NCI-H2029 treated with DMSO at 0.1 percent for 48 hours (cell line): Measurements from ENCODE around the gene TREH.
"Not testable (repeated sequence)": the region's sequence is repeated elsewhere in the genome, so short reads cannot be mapped to it uniquely, and the experiment has no call there.

Experiments used
- DNase-seq: peaks from one replicate; lab custom pipeline; 2025; lab: John Stamatoyannopoulos, UW

Gene TREH, protein sequence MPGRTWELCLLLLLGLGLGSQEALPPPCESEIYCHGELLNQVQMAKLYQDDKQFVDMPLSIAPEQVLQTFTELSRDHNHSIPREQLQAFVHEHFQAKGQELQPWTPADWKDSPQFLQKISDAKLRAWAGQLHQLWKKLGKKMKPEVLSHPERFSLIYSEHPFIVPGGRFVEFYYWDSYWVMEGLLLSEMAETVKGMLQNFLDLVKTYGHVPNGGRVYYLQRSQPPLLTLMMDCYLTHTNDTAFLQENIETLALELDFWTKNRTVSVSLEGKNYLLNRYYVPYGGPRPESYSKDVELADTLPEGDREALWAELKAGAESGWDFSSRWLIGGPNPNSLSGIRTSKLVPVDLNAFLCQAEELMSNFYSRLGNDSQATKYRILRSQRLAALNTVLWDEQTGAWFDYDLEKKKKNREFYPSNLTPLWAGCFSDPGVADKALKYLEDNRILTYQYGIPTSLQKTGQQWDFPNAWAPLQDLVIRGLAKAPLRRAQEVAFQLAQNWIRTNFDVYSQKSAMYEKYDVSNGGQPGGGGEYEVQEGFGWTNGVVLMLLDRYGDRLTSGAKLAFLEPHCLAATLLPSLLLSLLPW

DNA sequence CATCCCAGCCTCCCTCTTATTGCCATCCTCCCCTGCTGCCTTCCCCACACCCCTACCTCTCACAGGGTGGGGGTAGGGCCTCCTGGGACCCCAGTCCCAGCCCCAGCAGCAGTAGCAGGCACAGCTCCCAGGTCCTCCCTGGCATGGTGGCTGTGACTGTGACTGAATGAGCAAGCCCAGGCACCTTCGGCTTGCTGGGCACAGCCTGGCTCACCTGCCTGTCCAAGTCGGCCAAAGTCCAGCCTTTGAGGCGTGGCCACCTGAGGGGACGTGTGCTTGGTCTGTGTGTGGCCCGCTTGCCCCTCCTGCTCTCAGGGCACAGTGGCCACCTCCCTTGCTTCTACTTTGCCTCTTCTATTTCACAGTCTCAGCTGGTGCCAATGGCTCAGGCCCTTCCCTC is at the start of gene TREH:
TREH (minus strand) TSS at position 168 of the 400 bp plus-strand sequence; CDS start at position 145, 23 bp downstream.
- DNase-seq = no peak

DNA sequence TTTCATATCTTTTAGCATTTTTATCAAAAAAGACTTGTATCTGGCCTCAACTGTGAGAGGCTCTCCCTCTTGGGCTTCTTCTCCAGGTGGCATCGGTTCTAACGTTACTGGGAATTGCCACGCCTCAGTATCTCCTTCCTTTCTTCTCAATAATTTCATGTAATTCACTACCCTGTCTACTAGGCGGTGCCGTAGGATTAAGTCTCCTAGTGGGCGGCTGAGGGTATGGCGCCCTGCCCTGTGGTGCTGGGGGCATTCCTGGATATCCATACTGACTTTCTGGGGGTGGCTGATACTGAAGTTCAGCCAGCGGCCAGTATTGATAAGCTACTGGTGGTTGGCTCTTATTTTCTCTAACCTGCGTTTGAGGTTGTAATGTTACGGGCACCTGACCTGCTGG is 48.7 kb upstream of the TREH start:
- DNase-seq = not testable (repeated sequence)

DNA sequence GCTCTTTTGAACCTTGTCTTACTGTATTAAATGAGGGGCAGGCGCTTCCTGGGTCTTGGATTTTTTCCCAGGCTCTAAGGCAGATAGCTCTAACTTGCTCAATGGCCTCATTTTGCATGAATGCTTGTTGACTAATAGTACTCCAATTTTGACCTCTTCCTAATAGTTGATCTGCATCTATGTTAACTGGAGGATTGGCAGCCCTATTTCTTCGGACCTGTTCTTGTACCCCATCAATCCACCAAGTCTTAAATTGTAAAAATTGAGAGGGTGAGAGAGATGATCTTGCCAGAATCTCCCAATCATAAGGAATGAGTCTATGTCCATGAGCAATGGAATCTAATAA is 48.2 kb upstream of the TREH start:
- DNase-seq = not testable (repeated sequence)

DNA sequence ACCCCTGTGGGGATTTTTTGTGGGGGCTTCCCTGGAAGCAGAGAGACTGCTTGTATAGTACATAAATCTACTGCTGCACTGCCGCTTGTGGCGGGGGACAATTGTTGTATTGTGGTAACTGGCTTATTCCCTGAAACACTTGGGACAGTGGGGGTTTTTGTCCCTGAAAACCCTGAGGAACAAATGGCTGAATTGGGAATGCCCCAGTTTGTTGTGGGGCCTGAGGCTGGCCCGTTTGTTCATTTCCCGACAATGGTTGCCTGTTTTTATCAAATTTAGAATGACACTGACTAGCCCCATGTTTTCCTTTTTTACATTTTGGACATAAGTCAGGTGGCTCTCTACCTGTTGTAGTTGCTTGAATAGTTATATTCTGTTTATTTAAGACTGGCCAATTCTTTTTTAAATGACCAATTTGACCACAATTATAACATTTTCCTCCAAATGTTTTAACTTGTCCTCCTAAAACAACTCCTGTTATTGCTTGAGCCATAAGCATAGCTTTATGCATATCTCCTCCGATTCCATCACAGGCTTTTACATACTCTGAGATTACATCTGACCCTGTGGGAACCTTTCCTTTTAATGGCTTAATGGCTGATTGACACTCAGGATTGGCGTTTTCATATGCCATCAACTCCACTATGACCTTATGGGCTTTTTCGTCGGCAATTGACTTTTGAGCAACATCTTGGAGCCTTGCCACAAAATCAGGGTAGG is 47.7 kb upstream of the TREH start:
- not testable (repeated sequence) for DNase-seq

DNA sequence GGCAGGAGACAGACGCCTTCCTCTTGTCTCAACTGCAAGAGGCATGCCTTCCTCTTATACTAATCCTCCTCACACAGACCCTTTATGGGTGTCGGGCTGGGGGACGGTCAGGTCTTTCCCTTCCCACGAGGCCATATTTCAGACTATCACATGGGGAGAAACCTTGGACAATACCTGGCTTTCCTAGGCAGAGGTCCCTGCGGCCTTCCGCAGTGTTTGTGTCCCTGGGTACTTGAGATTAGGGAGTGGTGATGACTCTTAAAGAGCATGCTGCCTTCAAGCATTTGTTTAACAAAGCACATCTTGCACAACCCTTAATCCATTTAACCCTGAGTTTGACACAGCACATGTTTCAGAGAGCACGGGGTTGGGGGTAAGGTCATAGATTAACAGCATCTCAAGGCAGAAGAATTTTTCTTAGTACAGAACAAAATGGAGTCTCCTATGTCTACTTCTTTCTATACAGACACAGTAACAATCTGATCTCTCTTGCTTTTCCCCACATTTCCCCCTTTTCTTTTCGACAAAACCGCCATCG is 42.1 kb upstream of the TREH start:
- not testable (repeated sequence) for DNase-seq

DNA sequence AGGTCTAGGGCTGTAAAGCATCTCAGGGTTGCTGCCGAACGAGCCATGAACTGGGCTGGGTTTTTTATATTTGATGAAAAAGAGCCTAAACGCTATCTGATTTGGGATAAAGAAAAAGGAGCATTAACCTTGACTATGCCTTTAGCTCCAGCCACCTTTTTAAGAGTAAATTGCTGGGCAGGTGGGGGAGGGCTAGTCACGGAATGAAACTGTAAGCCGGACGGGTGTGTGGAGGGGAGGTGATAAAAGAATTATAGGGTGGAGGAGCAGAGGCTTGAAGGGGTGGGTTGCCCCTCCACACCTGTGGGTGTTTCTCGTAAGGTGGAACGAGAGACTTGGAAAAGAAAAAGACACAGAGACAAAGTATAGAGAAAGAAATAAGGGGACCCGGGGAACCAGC is 41.3 kb upstream of the TREH start:
- DNase-seq = not testable (repeated sequence)

DNA sequence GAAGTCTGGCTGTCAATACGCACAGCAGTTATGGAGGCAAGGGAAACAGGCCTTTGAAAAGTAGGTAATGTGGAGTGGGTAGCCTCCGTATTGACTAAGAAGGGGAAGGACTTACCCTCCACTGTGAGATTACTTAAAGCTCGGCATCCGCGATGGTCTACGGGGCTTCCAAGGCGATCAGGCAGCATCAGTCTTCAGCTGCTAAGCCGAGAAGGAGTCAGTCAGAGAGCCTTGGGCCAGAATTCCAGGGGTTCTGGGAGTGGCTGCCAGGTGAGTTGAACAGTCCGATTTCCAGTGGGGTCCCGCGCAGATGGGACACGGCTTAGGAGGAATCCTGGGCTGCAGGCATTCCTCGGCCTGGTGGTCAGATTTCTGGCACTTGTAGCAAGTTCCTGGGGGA is 40.6 kb upstream of the TREH start:
- DNase-seq = not testable (repeated sequence)

DNA sequence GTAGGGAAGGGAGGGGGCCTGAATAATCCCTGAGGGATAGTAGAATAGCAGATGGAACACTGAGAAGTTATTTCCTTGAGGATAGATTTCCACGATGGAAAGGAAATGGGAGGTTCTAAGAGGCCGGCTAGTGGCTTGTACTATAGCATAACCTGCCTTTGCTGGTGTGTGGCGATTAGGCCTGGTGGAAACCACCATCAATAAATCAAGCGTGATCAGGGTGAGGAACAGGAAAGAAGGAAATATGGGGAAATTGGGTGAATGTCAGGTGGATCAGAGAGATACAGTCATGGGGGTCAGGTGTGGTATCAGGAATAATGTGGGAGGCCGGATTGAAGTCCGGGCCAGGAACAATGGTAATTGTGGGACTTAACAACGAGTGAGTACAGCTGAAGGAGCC is 39.1 kb upstream of the TREH start:
- DNase-seq = not testable (repeated sequence)

DNA sequence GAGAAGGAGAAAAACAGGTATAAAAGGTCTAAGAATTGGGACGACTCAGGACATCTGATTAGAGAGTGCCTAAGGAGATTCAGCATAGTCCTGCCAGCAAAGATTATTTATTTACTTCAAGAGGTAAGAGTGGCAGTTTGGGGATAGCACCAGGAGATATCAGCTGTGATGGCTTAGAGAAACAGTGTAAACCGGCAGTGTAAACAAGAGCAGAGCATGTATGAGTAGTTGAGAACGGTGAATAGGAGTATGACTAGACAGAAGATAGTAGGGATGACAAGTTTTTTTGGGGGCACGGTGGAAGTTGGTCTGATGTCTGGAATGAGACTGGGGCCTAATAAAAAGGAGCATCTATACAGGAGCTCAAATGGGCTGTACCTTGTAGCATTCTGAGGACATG is 38.3 kb upstream of the TREH start:
- not testable (repeated sequence) for DNase-seq

DNA sequence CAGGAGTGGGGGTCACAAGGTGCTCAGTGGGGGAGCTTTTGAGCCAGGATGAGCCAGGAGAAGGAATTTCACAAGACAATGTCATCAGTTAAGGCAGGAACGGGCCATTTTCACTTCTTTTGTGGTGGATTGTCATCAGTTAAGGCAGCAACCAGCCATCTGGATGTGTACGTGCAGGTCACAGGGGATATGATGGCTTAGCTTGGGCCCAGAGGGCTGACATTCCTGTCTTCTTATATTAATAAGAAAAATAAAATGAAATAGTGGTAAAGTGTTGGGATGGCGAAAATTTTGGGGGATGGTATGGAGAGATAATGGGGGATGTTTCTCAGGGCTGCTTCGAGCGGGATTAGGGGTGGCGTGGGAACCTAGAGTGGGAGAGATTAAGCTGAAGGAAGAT is 37.8 kb upstream of the TREH start:
- DNase-seq = not testable (repeated sequence)

DNA sequence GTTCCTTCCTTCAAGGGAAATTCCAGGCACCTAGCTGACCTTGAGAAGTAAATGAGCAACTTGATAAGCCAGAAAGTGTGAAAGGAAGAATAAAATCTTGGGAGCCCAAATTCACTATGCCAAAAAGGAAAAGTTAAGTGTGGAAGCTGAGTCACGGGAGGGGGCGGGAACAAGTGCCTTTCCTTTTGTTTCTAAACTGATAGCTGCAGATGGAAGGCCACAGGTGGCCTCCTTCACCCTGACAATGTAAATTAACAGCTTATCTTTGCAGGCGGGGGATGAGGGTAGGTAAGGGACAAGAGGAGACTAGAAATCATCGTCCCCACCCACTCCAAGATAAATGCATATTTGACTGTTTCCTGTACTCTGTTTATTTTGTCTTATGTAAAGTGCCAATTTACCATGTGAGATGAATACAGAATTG is 36.4 kb upstream of the TREH start:
- DNase-seq = no peak

DNA sequence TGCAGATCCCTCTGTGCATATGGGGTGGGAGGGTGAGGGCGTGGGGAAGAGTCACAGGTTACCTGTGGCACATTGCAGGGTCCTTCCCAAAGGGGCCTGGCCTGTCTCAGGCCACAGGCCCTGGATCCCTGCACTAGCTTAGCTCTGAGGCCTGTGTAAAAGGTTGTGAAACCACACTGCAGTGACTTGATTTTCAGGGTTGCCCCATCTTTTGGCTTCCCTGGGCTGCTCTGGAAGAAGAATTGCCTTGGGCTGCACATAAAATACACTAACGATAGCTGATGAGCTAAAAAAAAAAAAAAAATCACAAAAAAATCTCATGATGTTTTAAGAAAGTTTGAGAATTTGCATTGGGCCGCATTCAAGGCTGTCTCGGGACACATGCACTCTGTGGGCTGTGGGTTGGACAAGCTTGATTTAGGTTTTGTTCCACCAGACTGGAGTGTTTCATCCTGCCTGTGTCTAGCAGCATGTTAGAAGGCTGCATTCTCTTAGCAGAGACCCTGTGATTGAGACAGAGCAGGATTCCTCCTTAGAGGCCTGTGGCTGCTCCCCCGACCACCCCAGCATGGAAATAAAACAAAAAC is 35.9 kb upstream of the TREH start:
- no peak for DNase-seq

DNA sequence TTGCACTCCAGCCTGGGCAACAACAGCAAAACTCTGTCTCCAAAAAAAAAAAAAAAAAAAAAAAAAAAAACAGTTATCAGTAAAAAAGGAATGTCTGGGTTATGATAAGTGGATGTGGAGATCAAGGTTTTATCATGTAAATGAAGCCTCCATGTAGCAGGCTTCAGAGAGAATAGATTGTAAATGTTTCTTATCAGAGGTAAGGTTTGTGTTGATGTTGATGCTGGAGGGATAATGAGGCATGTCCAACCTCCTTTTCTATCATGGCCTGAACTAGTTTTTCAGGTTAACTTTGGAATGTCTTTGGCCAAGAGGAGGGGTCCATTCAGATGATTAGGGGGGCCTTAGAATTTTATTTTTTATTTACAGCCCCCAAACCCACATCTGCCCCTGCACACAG is 35.4 kb upstream of the TREH start:
- DNase-seq = no peak

DNA sequence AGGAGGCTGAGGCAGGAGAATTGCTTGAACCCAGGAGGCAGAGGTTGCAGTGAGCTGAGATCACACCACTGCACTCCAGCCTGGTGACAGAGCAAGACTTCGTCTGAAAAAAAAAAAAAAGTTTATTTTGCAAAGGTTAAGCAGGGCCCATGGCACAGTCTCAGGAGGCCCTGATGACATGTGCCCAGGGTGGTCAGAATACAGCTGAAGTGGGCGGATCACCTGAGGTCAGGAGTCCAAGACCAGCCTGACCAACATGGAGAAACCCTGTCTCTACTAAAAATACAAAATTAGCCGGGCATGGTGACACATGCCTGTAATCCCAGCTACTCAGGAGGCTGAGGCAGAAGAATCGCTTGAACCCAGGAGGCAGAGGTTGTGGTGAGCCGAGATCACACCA is 35.0 kb upstream of the TREH start:
- not testable (repeated sequence) for DNase-seq

DNA sequence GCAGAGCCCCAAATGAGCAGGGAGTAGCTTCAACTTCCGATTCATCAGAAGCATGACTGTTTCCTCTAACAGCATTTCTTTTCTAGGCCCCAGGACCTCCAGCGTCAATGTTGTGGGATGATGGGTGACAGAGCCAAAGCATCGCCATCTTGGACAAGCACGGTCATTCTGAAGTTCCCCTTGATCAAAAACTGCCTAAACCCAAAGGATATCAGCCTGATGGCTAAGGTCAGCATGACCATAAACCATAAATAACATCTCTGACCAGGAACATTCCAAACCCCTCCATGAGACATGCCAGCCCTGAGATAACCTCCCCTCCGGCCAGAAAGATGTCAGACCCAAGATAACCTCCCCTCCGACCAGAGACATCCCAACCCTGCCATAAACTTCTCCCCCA is 28.8 kb upstream of the TREH start:
- DNase-seq = no peak

DNA sequence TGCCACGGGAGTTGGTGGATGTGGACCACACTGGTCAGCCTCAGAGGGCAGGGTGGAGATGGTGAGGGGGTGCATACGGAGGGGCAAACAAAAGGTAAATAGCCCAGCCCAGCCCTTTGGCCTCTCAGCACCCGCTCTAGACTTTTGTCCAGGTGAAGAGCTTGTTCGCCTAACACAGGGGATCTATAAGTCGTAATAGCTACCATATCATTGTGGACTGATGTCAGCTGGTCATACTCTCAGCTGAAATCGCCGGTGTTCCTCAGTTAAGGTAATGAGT is 27.0 kb upstream of the TREH start:
- no peak for DNase-seq

DNA sequence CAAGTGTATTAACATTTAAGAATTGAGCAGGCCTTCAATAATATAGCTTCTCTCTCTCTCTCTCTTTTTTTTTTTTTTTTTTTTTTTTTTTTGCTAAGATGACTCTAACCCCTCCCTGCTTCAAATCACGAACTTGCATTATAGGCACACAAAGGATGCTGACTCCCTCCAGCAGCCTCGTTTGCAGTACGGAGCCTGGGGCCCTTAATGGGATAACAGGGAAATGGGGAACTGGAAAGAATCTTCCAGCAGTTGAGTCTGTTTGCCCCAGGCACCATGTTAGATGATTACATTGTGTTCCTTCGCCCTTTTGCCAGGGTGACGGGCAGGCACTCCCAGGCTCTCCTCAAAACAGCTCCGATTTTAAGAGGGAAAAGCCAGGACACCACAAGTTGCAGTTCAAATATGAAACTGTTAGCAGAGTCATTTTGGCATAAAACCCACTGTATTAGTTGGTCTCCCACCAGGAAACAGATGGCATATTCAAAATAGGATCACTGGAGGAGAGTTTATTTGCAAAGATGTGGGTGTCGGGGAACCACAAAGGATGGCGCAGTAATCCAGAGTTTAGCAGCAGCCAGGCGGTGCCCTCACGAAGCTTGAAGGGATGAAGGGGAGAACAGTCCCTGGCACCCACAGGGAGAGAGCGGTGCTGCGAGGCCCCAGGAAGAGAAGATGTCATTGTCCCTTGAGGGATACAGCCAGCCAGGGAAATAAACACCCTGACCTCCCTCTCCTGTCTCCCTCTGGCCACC is 26.5 kb upstream of the TREH start:
- DNase-seq = no peak

DNA sequence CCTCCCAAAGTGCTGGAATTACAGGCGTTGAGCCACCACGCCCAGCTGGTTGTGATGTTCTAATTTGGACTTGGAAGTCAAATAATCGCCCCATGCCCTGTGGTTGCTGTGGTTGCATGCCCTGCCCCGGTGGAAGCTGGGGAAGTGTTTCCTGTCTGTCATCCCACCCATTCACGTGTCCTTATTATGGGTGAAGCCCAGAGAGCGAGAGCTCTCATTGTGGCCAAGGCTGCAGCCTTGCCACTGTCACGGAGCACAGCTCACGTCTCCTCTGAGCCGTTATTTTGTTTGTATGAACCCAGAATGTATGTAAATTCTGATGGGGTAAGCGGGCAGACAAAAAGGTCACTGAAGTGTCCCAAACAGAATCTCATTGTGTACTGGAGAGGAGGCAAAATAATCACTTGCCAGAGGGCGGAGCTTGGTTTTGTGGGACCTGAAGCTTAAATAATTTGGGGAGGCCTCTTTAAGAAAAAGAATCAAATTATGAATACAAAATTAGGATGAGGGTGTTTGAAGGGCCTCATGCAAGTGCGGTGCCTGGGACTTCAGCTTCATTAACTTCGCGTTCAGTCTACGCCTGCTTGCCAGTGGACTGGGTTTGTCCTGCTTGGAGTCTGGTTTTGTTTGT is 25.8 kb upstream of the TREH start:
- DNase-seq = no peak

DNA sequence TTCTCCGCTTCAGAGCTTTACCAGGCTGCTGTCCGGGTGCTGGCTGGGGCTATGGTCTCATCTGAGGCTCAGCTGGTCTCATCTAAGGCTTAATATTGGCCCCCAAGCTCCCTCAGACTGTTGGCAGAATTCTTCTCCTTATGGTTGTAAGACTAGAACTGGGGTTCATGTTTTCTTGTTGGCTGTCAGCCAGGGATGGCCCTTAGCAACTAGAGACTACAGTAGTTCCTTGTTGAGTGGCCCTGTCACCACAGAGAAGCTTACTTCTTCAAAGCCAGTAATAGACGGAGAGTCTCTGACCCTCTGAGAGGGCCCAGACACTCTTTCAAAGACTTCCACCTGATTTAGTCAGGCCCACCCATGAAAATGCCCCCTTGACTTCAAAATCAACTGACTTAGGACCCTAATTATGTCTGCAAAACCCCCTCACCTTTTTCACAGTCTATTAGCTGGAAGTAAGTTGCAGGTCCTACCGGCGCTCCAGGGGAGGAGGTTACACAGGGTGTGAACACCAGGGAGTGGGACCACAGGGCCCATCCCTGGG is 24.2 kb upstream of the TREH start:
- no peak for DNase-seq

DNA sequence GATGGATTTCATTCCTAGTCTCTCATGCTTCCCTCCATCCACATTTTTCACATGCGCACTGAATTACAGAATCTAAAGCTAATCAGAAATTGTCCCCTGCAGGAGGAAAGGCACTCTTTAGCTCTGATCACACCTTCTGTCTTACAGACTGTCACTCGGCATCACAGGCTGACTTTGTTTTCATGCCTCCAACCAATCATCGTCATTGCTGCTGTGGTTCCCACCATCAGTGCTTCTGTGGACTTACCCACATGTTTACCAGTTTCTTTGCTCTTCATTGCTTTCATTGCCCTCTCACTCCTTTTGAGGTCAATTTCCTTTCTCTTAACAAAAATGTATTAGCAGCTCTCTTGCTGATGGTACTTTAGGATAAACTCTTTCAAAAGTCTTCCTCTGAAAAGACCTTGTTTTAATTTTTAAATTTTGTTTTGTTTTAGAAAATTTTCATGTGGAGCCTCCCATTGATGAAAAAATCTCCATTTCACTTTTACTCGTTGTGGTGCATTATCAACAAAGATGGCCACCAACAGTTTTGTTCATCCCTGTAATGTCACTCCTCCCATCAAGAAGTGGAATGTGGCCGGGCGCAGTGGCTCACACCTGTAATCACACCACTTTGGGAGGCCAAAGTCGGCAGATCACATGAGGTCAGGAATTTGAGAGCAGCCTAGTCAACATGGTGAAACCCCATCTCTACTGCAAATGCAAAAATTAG is 20.2 kb upstream of the TREH start:
- DNase-seq = no peak

DNA sequence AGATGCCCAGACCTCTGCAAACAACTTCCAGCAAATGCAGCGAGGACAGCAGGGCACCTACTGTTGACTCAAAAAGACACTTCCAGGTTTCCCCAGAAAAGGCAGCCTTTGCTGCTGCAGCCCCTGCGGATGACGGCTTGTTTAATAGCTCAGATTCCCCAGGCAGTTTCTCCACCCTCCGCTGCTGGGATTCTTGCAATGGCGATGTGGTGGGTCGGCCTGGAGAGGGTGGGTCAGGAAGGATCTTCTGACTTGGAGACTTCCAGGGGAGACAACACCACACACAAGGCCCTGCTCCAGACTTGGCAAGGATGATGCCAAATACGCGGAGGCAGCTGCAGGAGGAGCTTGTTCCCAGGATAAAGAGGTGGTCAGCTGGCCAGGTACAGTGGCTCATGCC is 17.9 kb upstream of the TREH start:
- no peak for DNase-seq
